Esophagus squamous epithelium (tissue), 4 donors: ENCODE results near the gene DISP2.

Experiments
- POLR2A ChIP-seq, 4 donors: fragments of 450-650 bp; IDR thresholded peaks; one replicate each; pipeline ENCODE4 v1.6.1; 2017; ENCODE audit warnings: antibody characterized with exemption in 4 of 4, mild to moderate bottlenecking in 4 of 4, moderate library complexity in 3 of 4
- TF ChIP-seq, protein P1 (sequence below), 6 experiments: fragments of 450-650 bp in 4 of 6; fragments of 200-600 bp in 2 of 6; sonication (generic) in 2 of 6; IDR thresholded peaks; one replicate each; pipeline ENCODE4 v1.5.1; 2016 to 2019; ENCODE audit warnings: antibody characterized with exemption in 6 of 6, mild to moderate bottlenecking in 4 of 6, moderate library complexity in 4 of 6

GRCh38 chr15:40331637-40332036, 26.4 kb upstream of the DISP2 start:
- TF ChIP-seq, protein P1, sequence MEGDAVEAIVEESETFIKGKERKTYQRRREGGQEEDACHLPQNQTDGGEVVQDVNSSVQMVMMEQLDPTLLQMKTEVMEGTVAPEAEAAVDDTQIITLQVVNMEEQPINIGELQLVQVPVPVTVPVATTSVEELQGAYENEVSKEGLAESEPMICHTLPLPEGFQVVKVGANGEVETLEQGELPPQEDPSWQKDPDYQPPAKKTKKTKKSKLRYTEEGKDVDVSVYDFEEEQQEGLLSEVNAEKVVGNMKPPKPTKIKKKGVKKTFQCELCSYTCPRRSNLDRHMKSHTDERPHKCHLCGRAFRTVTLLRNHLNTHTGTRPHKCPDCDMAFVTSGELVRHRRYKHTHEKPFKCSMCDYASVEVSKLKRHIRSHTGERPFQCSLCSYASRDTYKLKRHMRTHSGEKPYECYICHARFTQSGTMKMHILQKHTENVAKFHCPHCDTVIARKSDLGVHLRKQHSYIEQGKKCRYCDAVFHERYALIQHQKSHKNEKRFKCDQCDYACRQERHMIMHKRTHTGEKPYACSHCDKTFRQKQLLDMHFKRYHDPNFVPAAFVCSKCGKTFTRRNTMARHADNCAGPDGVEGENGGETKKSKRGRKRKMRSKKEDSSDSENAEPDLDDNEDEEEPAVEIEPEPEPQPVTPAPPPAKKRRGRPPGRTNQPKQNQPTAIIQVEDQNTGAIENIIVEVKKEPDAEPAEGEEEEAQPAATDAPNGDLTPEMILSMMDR (IDR thresholded peaks at IDR 0.05): no peak
- no peak for TF ChIP-seq POLR2A (IDR thresholded peaks at IDR 0.05)
